Dermis microvascular lymphatic vessel endothelial cell (primary cell): ENCODE measurements around the gene POLR2C. TPM values are rescaled to one million over a fixed set of nuclear protein-coding genes. Genes with fewer than 3 reads are reported as not detected.

ENCODE experiments used
- DNase-seq, 2 donors: peaks; one replicate each; pipeline versions ENCODE4 v3.0.0 to v3.0.0-alpha.2; 2010; ENCODE audit warnings: low read depth in 2 of 2
- total RNA-seq: library from RNA; depleted of rRNA; stranded (reverse); fragments of >200 nt; gene quantifications from 2 replicates; pipeline ENCODE4 v1.2.1, GENCODE V29; 2014

Gene POLR2C
- total RNA-seq, 1 donor from 2014 or later, result 98.3 TPM

DNA sequence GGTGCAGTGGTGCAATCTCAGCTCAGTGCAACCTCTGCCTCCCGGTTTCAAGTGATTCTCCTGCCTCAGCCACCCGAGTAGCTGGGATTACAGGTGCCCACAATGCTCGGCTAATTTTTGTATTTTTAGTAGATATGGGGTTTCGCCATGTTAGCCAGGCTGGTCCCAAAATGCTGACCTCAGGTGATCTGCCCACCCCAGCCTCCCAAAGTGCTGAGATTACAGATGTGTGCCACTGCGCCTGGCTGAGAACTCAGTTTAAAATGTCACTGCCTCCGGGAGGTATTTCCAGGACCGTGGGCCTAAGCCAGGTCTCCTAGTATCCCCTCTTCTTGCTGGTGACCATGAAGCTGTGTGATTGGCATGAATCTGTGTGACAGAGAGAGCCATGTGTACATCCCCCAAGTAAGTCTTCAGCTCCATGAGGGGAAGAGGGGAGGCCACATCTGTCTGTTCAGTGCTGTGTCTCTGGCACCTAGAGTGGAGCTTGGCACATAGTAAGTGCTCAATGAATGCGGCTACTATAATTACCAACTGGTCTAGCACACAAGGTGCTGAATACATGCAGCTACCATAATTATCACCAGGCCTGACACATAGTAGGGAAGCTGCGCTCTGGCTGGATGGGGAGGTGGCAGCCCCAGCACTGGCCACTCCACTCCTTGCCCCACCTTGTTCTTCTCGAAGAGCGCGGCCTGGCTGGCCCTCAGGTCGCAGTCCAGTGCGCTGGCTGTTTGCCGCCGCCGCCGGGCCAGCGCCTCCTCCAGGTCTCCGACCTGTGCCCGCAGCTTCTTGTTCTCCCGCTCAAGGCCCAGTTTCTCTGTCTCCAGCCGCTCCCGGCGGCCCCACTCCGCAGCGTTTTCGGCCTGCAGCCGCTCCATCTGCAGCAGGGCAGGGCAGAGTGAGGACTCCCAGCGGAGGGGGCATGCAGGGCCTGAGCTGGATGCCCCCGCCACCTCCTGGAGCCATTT is 55.2 kb downstream of the POLR2C start:
- no peak for DNase-seq

DNA sequence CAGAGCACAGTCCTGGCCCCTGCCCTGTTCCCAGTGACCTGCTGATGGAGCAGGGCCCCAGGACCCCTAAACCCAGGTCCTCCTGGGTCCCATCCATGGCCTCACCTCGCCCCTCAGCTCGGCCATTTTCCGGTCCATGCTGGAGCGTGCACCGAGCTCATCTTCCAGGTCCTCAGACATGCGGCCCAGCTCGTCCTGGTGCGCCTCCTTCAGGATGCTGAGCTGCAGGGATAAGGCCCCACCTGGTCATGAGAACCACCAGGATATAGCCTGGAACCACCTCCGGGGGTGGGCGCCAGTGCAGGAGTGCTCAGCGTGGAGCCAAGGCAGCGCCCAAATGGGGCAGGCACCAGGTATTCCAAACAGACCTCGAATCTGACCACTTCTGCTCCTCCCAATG is 56.0 kb downstream of the POLR2C start:
- no peak for DNase-seq

DNA sequence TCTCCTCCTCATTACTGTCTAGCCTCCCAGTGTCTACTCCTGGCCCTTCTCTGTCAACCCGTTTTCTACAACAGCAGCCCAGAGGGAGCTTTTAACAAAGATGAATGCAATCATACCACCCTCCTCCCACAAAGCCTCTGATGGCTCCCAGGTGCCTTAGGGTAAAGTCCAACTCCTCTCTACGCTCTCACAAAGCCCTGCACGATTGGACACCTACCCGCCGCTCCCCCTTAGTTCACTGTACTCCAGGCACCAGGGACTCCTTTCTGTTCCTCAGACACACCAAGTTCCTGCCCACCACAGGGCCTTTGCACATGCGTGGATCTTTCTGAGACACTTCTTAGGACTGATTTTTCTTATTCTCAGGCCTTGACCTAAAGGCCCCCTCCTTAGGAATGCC is 56.4 kb downstream of the POLR2C start:
- no peak for DNase-seq

DNA sequence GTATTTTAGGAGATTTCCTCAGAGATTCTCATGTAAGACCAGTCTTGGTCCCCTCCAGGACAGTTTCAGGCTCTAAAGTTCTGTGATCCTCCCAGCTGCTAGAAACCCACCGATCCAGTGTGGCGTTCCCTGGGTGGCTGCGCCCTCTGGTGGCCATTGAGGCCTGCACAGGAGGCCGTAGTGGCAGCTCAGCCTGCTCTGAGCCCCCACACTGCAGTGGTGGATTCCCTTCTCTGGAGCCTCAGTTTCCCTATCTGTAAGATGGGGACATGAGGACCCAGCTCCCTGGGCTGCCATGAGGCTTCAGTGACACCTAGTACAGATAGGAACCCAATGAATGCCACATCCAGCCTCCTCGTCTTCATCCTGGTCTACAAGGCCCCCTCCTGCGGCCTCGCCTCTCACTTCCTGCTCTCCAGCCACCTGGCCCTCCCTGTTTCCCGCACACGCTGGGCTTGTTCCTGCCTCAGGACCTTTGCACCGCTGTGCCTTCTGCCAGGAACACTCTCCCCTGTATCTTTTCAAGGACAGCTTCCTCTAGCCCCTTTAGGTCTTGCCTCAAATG is 57.4 kb downstream of the POLR2C start:
- DNase-seq, result peak; percentile 56 to 72

Other genes starting within 250 kb of the POLR2C start
- 50.2 and 61.0 TPM in 2 replicates for gene ARL2BP, start 217.4 kb upstream of the POLR2C start, total RNA-seq
- 4.2 and 11.9 TPM in 2 replicates for gene PLLP, start 178.0 kb upstream of the POLR2C start, total RNA-seq
- gene CCL22, start 103.9 kb upstream of the POLR2C start, total RNA-seq, result not detected in 2 replicates
- gene CX3CL1, start 90.2 kb upstream of the POLR2C start, total RNA-seq, result 1.8 and 4.0 TPM in 2 replicates
- not detected in 2 replicates for gene CCL17, start 57.9 kb upstream of the POLR2C start, total RNA-seq
- gene CIAPIN1, start 15.3 kb upstream of the POLR2C start, total RNA-seq, result 66.4 and 68.6 TPM in 2 replicates
- gene COQ9, start 15.2 kb upstream of the POLR2C start, total RNA-seq, result 42.2 and 42.4 TPM in 2 replicates
- gene DOK4, start 23.8 kb downstream of the POLR2C start, total RNA-seq, result 17.2 and 19.8 TPM in 2 replicates
- gene CCDC102A, start 73.9 kb downstream of the POLR2C start, total RNA-seq, result 8.9 and 11.6 TPM in 2 replicates
- gene ADGRG5, start 80.0 kb downstream of the POLR2C start, total RNA-seq, result not detected in 2 replicates
- gene ADGRG1, start 166.0 kb downstream of the POLR2C start, total RNA-seq, result 11.5 and 15.3 TPM in 2 replicates
- gene ADGRG3, start 205.6 kb downstream of the POLR2C start, total RNA-seq, result 1.3 and 9.2 TPM in 2 replicates
- gene DRC7, start 232.1 kb downstream of the POLR2C start, total RNA-seq, result 0.13 and 0.26 TPM in 2 replicates